Kidney (tissue), 14 donors: Measurements from ENCODE around the gene PARP2. TPM values are rescaled to one million over a fixed set of nuclear protein-coding genes. Genes with fewer than 3 reads are reported as not detected.

ENCODE experiments used
- DNase-seq, 5 donors: peaks; one replicate each; pipeline ENCODE4 v3.0.0-alpha.2; 2013 to 2020
- FAIRE-seq: peaks from 2 replicates; lab custom pipeline; 2012; peaks lifted over from hg19 to GRCh38; lab: Jason Lieb, UNC
- H3K27ac ChIP-seq, 2 donors: one replicate each; pipeline ENCODE4 v1.7.0; 2013; ENCODE audit warnings: low read depth in 2 of 2, low read length in 2 of 2, inconsistent platforms in 1 of 2
- H3K27me3 ChIP-seq: one replicate; pipeline ENCODE4 v1.7.1; 2013; ENCODE audit warnings: low read length, inconsistent platforms; ENCODE audit not compliant: control insufficient read depth, insufficient read depth
- H3K36me3 ChIP-seq, 3 donors: one replicate each; pipeline versions ENCODE4 v1.7.0 to v1.7.1; 2013; ENCODE audit warnings: low read length in 3 of 3, control low read depth in 1 of 3, inconsistent platforms in 1 of 3; ENCODE audit not compliant: insufficient read depth in 3 of 3, control insufficient read depth in 2 of 3
- H3K4me1 ChIP-seq, 3 donors: one replicate each; pipeline versions ENCODE4 v1.7.0 to v1.7.1; 2013; ENCODE audit warnings: low read length in 3 of 3, inconsistent platforms in 1 of 3, low read depth in 1 of 3; ENCODE audit not compliant: control insufficient read depth in 2 of 3, insufficient read depth in 2 of 3
- H3K4me3 ChIP-seq, 3 donors: one replicate each; pipeline versions ENCODE4 v1.7.0 to v1.8.1; 2013; ENCODE audit warnings: low read length in 3 of 3, control low read depth in 1 of 3, inconsistent platforms in 1 of 3
- H3K9ac ChIP-seq, 3 donors: one replicate each; pipeline versions ENCODE4 v1.7.0 to v1.7.1; 2013; ENCODE audit warnings: low read length in 3 of 3, control low read depth in 1 of 3, inconsistent platforms in 1 of 3
- H3K9me3 ChIP-seq, 3 donors: one replicate each; pipeline versions ENCODE4 v1.7.0 to v1.7.1; 2013; ENCODE audit warnings: low read length in 3 of 3, control low read depth in 1 of 3, inconsistent platforms in 1 of 3; ENCODE audit not compliant: control insufficient read depth in 2 of 3, insufficient read depth in 1 of 3
- intact Hi-C: fragments of 100-400 bp; cut with DNase I; formaldehyde crosslinking; loops from one replicate; pipeline ENCODE4 v1.11.1; 2022
- polyA plus RNA-seq: library from polyadenylated mRNA; stranded (reverse); fragments of 350-450 nt; fragmentation: Illumina TruSeq; extraction: RNeasy Lipid Tissue Mini Kit (QIAGEN cat#74804); gene quantifications from one replicate; pipeline ENCODE4 v1.2.3, GENCODE V29; 2014; ENCODE audit warnings: low read depth, low replicate concordance; ENCODE audit not compliant: insufficient read depth
- total RNA-seq: library from RNA; stranded (reverse); fragmentation: NEBNext Ultra II Directional; extraction: Animal tissue kit (Norgen Biotek cat#: 25700); gene quantifications from one replicate; pipeline ENCODE4 v1.2.1, GENCODE V29; 2021
- TF ChIP-seq, protein P1 (sequence below): IDR thresholded peaks from 3 replicates; pipeline ENCODE4 v1.5.1; 2012; ENCODE audit warnings: mild to moderate bottlenecking, moderate library complexity, borderline replicate concordance; ENCODE audit not compliant: insufficient read depth; ENCODE audit errors: extremely low read depth
- donor health status: control.
- donor health status: control.
- donor health status: control.
- donor health status: control.
- donor health status: control.
- donor health status: DM: yes; HTN: yes; CAD: no.
- donor health status: Normal renal cell carcinoma (clear cell type).

The PARP2 gene
- total and polyA plus RNA-seq, 2 donors from 2014 or later: 14.4 to 18.4 TPM

DNA sequence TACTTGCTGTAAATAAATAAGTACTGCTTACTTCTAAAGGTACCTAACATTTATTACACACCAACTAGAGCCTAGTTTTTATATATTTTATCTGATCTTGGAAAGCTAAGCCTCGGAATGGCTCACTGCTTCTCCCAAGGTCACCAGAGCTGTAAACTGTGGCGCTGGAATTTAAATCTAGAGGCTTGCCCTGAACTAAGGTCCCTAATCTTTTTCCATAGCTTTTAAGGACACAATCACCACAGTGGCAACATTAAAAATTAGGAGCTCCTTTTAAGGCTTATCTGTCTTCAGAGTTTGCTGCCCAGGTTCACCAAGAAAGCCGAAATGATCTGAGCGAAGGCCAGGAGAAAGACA, 11.0 kb upstream of the PARP2 start:
- Histone ChIP-seq H3K36me3 (peaks cover 0 to 4% (median 2%) of the 10 kb centered on the region in 3 donors), H3K27me3 (no peaks in the 10 kb centered on the region), H3K9me3 (no peaks in the 10 kb centered on the region), H3K4me3 (peak overlapping the region; percentile 80 to 98 (median 93)), H3K27ac (peak overlapping the region; percentile 80 to 87), H3K4me1 (peaks cover 4 to 9% (median 6%) of the 10 kb centered on the region in 3 donors), H3K9ac (peak overlapping the region; percentile 82 to 99 (median 93))
- DNase-seq (peak in 3 of 5 donors; percentile 29 to 82 (median 78)), FAIRE-seq (no peak)
- TF ChIP-seq, protein P1, sequence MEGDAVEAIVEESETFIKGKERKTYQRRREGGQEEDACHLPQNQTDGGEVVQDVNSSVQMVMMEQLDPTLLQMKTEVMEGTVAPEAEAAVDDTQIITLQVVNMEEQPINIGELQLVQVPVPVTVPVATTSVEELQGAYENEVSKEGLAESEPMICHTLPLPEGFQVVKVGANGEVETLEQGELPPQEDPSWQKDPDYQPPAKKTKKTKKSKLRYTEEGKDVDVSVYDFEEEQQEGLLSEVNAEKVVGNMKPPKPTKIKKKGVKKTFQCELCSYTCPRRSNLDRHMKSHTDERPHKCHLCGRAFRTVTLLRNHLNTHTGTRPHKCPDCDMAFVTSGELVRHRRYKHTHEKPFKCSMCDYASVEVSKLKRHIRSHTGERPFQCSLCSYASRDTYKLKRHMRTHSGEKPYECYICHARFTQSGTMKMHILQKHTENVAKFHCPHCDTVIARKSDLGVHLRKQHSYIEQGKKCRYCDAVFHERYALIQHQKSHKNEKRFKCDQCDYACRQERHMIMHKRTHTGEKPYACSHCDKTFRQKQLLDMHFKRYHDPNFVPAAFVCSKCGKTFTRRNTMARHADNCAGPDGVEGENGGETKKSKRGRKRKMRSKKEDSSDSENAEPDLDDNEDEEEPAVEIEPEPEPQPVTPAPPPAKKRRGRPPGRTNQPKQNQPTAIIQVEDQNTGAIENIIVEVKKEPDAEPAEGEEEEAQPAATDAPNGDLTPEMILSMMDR: no peak
- intact Hi-C loops: loop anchor here (10.0 kb wide), 1 partner anchor 352 kb away; the partner anchor contains the start of genes ANG and RNASE4

DNA sequence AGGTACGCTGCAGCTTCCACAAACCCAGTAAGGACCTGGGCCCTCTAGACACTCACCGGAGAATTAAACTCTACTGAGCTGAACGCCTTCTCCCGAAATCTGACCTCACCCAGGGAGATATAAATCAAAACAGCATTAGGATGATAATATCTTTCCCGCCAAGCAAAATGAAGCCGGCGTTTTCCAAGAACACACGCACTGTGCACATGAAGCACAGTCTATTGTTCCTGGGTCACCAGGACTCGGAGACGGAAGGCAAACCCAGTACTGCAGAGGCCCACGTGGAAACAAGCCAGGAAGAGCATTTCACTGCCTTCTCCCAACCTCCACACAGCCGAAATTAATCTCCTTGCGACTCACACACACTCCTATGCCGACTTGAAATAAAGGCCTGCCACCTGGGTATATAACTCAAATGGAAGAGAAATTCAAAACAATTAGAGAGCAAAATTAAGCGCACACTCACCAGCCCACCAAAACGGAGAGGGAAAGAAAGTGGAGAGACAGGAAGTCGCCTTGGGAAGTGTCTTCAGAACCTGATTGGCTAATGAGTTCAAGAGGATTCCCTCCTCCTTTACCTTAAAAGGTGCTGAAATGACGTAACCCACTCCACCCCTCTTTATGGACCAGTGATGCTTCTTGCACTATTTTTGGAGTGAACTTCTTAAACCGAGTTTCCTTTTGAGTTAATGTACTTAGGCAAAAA, 10.5 kb upstream of the PARP2 start, which contains the start of gene CCNB1IP1:
Gene CCNB1IP1 (minus strand): TSS at position 492 of the 706 bp plus-strand sequence. CDS start 16,756 bp downstream, outside the sequence.
- peak in 4 of 5 donors; percentile 70 to 97 (median 86) for DNase-seq
- peak within 1 kb of the TSS; percentile 80 to 98 (median 93) for H3K4me3 ChIP-seq
- peak; percentile 96 for FAIRE-seq
- peak within 1 kb of the TSS; percentile 82 to 99 (median 93) for H3K9ac ChIP-seq
- peaks cover 4 to 6% (median 4%) of the 10 kb centered on the region in 3 donors for H3K4me1 ChIP-seq
- intact Hi-C loops: loop anchor here (10.0 kb wide), 1 partner anchor 352 kb away; the partner anchor contains the start of genes ANG and RNASE4
- peak within 1 kb of the TSS; percentile 80 to 87 for H3K27ac ChIP-seq
- no peaks in the 10 kb centered on the region for H3K9me3 ChIP-seq
- H3K36me3 ChIP-seq: peaks cover 0 to 4% (median 2%) of the 10 kb centered on the region in 3 donors
- no peaks in the 10 kb centered on the region for H3K27me3 ChIP-seq
- TF ChIP-seq, protein P1: no peak

DNA sequence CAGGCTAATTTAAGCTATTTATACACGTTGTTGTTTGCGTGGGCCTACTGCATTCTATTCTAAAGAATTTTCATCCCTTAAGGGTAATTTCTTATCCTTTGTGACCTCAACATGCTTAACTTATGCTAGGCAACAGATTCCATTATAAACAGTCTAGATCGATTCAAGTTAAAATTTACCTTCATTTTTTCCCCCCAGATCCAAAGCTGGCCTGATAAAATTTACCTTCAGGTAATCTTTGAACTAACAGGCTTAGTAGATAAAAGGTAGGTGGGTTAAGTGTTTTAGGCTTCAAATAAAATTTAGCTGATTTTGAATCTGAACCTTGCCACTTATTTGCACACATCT, 10.0 kb upstream of the PARP2 start:
- no peak for DNase-seq
- peak overlapping the region in 2 of 3 donors; percentile 82 to 99 for H3K9ac ChIP-seq

More for the DNA sequence above, 10.0 kb upstream of the PARP2 start:
- intact Hi-C loops: loop anchor here (10.0 kb wide), 1 partner anchor 351 kb away; the partner anchor contains the start of genes ANG and RNASE4
- no peak for FAIRE-seq
- peak overlapping the region; percentile 80 to 98 (median 93) for H3K4me3 ChIP-seq
- peak overlapping the region; percentile 80 to 87 for H3K27ac ChIP-seq
- H3K4me1 ChIP-seq: peaks cover 0 to 6% (median 4%) of the 10 kb centered on the region in 3 donors
- H3K9me3 ChIP-seq: no peaks in the 10 kb centered on the region
- no peaks in the 10 kb centered on the region for H3K27me3 ChIP-seq
- TF ChIP-seq, protein P1: no peak
- H3K36me3 ChIP-seq: peaks cover 0 to 2% (median 0%) of the 10 kb centered on the region in 3 donors
